Mononuclear cell (primary cell): ENCODE data around the gene CD300LD. TPM values are rescaled to one million over a fixed set of nuclear protein-coding genes. Genes with fewer than 3 reads are reported as not detected.
"Not testable (repeated sequence)": the region's sequence is repeated elsewhere in the genome, so short reads cannot be mapped to it uniquely, and the experiment has no call there.

Experiments
- H3K27me3 ChIP-seq: 2 replicates; pipeline ENCODE4 v1.6.0; 2011; ENCODE audit warnings: low read length, control low read depth; ENCODE audit not compliant: insufficient read depth
- H3K4me1 ChIP-seq: 2 replicates; pipeline ENCODE4 v1.5.1; 2011; ENCODE audit warnings: mild to moderate bottlenecking, low read length, control low read depth; ENCODE audit not compliant: insufficient read depth
- H3K4me3 ChIP-seq: 2 replicates; pipeline ENCODE4 v1.5.1; 2011; ENCODE audit warnings: mild to moderate bottlenecking, low read length, moderate library complexity
- H3K9me3 ChIP-seq: 2 replicates; pipeline ENCODE4 v1.5.1; 2011; ENCODE audit warnings: low read depth, mild to moderate bottlenecking, control low read depth, low read length
- total RNA-seq: library from RNA; depleted of rRNA; stranded (reverse); fragments of >200 nt; gene quantifications from one replicate; pipeline ENCODE4 v1.2.3, GENCODE V29; 2012

CD300LD gene
- total RNA-seq, 1 donor = 0.73 TPM

DNA sequence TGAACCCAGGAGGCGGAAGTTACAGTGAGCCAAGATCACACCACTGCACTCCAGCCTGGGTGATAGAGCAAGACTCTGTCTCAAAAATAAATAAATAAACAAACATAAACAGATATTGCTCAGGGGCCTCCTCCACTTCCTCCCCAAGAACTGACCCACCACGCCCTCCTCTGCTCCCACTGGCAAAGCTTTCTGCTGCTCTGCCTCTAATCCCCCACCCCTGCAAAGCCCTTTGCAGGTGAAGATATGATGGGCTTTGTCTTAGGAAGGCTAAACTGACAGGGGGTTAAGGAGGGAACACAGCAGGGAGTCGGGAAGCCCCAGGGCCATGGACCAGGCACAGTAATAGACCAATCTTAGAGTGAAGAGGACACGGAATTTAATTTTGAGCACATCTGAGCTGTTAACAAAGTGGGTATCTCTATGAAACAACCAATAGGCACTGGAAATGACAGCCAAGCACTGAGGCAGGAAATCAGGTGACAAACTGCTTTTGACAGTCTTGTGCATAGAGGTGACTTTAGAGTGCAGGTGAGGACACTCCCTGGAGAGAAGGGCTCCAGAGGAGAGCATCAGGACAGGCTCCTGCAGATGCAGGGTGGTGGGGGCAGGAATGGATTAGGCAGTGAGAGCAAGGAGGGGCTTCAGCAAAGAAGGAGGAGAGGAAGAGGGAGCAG is 6.4 kb upstream of the CD300LD start:
- no peak overlapping the region for H3K4me3 ChIP-seq
- H3K4me1 ChIP-seq = peaks cover 86% of the 10 kb centered on the region
- no peaks in the 10 kb centered on the region for H3K27me3 ChIP-seq
- H3K9me3 ChIP-seq = no peaks in the 10 kb centered on the region

DNA sequence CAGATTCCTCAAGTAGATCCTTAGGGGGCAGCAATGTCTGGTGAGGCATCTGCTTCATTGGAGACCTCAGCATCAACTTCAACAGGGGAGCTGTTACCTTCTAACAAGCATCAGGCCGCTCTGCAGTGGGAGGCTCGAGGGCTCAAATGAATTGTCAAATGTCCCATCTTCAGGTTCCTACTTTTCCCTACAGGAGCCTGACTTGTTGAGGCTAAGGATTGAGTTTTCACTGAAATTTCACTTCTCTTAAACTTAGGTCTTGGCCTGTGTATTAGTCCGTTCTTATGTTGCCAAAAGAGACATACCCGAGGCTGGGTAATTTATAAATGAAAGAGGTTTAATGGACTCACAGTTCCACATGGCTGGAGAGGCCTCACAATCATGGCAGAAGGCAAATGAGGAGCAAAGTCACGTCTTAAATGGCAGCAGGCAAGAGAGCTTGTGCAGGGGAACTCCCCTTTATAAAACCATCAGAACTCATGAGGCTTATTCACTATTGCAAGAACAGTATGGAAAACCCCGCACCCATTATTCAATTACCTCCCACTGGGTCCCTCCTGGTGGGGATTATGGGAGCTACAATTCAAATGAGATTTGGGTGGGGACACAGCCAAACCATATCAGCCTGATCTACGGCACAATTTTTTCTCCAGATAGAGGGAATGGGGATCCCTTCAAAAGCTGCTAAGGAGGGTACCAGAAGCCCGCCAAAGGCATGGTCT is 5.1 kb upstream of the CD300LD start:
- H3K27me3 ChIP-seq = no peaks in the 10 kb centered on the region
- no peaks in the 10 kb centered on the region for H3K9me3 ChIP-seq
- no peak overlapping the region for H3K4me3 ChIP-seq
- H3K4me1 ChIP-seq = peaks cover 80% of the 10 kb centered on the region

DNA sequence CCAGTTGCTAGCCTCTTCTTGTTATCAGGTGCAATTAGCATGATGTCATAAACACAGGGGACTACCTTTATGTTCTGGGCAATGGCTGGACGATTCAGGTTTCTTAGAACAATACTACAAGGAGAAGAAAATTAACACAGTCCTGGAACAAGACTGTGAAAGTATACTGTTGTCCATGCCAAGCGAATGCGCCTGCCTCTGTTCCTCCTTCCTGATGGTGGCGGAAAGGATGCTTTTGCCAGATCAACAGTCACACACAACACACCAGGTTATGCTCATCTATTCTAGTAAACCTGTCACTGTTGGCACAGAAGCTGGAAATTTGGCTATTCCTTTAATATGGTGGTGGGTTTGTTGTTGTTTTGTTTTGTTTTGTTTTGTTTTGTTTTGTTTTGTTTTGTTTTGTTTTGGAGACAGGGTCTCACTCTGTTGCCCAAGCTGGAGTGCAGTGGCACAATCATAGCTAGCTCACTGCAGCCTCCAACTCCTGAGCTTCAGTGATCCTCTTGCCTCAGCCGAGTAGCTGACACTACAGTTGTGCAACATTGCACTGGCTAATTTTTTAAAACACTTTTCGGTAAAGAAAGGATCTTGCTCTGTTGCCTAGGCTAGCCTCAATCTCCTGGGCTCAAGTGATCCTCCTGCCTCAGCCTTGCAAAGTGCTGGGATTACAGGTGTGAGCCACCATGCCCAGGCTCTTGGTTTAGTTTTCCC is 3.1 kb upstream of the CD300LD start:
- Histone ChIP-seq H3K27me3 (no peaks in the 10 kb centered on the region), H3K9me3 (no peaks in the 10 kb centered on the region), H3K4me3 (no peak overlapping the region), H3K4me1 (peaks cover 67% of the 10 kb centered on the region)

DNA sequence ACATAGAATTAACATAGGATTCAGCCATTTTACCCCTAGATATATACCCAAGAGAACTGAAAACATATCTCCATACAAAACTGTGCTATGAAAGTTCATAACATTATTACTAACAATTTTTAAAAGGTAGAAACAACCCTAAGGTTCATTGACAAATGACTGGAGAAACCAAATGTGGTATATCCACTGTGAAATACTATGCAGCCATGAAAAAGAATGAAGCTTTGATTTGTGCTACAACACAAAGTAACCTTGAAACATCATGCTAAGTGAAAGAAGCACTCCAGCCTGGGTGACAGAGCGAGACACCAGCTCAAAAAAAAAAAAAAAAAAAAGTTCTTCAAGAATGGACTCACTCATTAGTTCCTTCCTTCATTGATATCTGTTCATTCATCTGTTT is 580 bp downstream of the CD300LD start:
- H3K4me1 ChIP-seq = peaks cover 31% of the 10 kb centered on the region
- no peaks in the 10 kb centered on the region for H3K9me3 ChIP-seq
- no peaks in the 10 kb centered on the region for H3K27me3 ChIP-seq
- H3K4me3 ChIP-seq = no peak overlapping the region

DNA sequence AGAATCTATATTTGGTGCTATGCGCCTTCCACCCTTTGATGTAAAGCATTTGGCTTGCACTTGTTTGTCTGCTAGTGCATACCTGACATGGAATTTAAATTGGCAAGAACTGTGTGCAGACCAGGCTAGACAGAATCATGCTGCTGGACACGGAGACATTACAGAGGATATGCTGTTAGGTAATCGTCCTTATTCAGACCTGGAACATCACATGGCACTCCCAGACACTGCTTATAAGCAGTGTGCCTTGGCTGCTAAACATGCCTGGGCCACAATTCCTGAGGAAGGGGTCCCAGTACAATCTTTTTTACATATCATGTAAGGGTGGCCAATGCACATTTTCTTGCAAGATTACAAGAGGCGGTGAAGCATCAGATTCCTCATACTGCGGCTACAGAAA is 6.4 kb downstream of the CD300LD start:
- Histone ChIP-seq H3K4me1 (no peaks in the 10 kb centered on the region), H3K9me3 (no peaks in the 10 kb centered on the region)

DNA sequence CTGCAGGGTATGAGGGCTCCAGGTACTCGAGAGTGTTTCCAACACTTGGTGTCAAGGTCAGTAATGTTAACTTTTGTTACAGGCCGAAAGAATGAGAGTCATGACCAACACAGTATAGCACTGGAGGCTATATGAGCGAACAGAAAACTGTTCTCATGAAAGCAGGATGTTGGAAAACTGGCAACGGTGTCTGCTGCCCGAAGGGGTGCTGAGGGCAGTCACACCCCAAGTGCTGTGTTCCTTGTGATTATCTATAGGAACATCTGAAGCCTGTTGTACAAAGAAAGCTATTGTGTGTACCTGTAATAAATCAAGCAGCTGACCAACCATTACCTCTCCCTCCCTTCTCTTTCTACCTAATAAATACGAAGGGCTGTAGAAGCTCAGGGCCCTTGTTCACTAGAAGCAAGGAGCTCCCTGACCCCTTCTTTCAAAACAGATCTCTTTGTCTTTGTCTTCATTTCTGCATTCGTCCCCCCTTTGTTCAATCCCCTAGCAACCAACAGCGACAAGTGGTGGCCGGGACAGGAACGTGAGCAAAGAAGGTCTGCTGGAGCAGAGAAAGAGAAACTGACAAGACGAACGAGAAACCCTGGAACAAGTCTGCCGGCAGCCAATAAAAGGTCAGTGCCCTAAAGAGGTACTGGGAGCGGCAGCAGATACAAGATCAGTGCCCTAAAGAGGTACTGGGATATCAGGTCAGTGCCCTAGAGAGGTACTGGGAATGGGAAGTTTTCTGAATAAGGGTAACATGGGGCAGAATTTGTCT is 7.6 kb downstream of the CD300LD start:
- peaks cover 9% of the 10 kb centered on the region for H3K4me1 ChIP-seq
- H3K9me3 ChIP-seq = no peaks in the 10 kb centered on the region
- no peaks in the 10 kb centered on the region for H3K27me3 ChIP-seq
- no peak overlapping the region for H3K4me3 ChIP-seq

More for the DNA sequence above, 6.4 kb downstream of the CD300LD start:
- Histone ChIP-seq H3K27me3 (no peaks in the 10 kb centered on the region), H3K4me3 (no peak overlapping the region)

DNA sequence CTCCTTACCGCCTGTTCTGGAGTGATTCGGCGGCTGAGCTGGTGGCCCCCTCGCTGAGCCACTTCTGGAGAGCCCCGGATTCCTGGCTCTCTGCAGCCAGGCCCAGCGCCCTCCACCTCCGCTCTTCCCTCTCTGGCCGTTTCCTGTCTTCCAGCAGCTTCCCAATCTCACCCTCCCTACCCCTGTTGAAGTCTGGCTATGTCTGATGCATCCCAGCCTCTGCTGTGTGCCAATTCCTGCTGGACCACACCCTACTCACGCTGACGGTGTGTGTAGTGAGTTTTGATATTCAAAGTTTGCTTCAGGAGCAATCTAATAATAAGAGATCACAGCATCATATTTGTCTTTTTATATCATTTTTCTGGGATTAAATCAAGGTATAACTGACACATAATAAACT is 9.4 kb downstream of the CD300LD start:
- no peaks in the 10 kb centered on the region for H3K27me3 ChIP-seq
- H3K4me3 ChIP-seq = no peak overlapping the region
- no peaks in the 10 kb centered on the region for H3K9me3 ChIP-seq
- peaks cover 13% of the 10 kb centered on the region for H3K4me1 ChIP-seq

DNA sequence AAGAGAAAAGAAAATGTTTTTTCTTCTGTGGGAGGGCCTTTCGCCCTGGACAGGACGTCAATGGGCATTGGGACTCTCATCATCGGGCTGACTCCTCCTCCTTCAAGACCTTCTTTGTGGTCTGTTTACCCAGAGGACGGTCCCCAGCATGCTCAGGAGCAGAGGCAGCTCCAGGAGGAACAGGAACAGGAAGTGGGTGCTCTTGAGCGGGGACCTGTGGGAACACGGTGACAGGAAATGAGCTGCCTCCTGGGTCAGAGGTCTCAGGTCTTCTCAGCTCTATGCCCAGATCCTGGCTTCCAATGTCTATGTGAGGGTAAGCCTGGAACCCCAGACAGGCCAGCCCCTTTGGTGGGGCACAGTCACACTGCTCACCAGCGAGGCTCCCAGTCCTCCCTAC is 12.2 kb downstream of the CD300LD start:
- no peaks in the 10 kb centered on the region for H3K9me3 ChIP-seq
- peaks cover 13% of the 10 kb centered on the region for H3K4me1 ChIP-seq
- H3K27me3 ChIP-seq = no peaks in the 10 kb centered on the region
- H3K4me3 ChIP-seq = no peak overlapping the region

DNA sequence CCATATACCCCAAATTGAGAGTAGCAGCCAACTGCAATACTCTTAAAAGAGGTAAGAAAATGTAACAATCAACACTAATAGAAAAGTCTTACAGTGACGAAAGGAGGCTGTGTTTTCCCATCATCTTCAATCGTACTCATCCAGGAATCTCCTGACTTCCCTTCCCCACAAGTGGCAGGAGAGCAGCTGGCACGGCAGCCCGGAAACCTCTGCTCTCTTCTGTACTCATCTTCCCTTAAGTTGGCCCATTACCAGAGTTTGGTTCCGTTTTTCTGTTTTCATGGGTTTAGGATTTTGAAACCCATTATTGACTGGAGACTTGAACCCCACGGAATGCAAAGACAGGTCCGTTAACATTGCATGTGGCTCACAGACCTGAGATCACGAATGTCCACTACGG is 13.1 kb downstream of the CD300LD start:
- no peaks in the 10 kb centered on the region for H3K27me3 ChIP-seq
- peaks cover 13% of the 10 kb centered on the region for H3K4me1 ChIP-seq
- no peak overlapping the region for H3K4me3 ChIP-seq
- H3K9me3 ChIP-seq = no peaks in the 10 kb centered on the region

DNA sequence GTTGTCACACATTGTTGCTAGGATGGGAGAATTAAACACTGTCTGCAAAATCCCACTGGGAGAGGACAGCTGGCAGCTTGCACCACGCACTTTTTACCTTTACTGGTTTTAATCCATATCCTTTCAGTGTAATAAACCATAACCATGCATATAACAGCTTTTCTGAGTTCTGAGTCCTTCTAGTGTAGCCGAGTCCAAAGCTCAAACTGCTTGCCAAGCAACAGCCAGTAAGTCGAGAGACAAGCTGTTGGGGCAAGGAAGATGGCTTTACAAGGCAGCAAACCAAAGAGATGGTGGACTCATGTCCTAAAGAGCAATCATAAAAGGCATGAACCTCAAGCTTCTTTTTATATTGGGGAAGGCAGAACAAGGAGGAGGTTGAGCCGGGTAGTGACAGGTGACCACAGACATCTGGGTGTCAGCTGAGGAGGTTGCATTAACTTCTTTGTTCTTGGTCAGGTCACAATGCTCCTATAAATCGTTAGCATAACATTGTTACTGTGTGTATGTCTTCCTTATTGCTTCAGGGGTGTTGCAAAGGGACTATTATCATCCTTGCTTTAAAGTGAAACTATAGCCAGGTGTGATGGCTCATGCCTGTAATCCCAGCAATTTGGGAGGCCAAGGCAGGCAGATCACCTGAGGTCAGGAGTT is 17.5 kb downstream of the CD300LD start:
- no peaks in the 10 kb centered on the region for H3K27me3 ChIP-seq
- peaks cover 31% of the 10 kb centered on the region for H3K4me1 ChIP-seq
- no peaks in the 10 kb centered on the region for H3K9me3 ChIP-seq
- H3K4me3 ChIP-seq = no peak overlapping the region

DNA sequence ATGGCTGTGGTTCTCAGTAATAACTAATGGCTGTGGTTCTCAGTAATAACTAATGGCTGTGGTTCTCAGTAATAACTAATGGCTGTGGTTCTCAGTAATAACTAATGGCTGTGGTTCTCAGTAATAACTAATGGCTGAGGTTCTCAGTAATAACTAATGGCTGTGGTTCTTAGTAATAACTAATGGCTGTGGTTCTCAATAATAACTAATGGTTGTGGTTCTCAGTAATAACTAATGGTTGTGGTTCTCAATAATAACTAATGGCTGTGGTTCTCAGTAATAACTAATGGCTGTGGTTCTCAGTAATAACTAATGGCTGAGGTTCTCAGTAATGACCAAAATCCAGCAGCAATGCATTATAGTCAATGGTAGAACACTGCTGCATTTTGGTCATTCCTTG is 18.4 kb downstream of the CD300LD start:
- not testable (repeated sequence) for H3K4me3 ChIP-seq, H3K27me3 ChIP-seq, H3K9me3 ChIP-seq
- H3K4me1 ChIP-seq = peaks cover 35% of the 10 kb centered on the region

DNA sequence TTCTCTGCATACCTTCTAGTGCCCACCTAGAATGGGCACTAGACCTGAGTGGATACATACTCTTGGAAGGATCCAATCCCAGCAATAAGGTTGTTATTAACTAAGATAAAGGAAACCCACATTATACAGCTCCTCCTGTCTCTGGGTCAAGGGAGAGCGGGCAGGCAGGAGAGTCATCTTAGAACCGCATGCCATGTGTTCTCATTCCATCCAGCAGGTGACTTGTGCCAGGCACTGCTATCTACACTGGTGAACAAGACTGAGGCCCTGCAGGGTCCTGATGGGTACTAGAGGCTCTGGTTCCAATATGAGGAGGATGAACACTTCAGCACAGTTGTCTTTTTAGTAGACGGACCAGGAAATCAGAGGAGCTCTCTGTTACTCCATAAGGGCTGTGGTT is 18.9 kb downstream of the CD300LD start:
- Histone ChIP-seq H3K4me1 (peaks cover 40% of the 10 kb centered on the region), H3K9me3 (no peaks in the 10 kb centered on the region), H3K4me3 (no peak overlapping the region), H3K27me3 (no peaks in the 10 kb centered on the region)

DNA sequence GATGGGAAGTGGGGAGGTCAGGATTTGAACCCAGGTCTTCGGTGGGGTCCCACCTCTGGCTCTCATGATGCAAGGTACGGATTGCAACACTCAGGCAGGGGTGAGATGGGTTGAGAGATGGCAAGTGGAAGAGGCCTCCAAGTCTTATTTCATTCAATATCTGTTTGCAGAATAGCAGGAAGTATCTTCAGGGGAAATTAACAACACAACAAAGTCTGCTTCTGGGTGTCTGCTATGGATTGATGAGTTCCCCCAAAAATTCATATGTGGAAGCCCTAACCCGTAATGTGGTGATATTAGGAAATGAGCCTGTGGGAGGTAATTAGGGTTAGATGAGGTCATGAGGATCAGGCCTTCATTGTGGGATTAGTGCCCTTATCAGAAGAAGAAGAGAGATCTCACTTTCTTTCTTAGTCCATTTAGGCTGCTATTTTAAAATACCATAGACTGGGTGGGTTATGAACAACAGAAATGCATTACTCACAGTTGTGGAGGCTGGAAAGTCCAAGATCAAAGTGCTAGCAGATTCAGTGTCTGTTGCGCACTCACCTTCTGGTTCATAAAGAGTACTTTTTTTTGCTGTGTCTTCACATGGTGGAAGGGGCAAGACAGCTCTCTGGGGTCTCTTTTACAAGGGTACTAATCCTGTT is 20.3 kb downstream of the CD300LD start:
- Histone ChIP-seq H3K9me3 (no peaks in the 10 kb centered on the region), H3K4me3 (no peak overlapping the region), H3K4me1 (peaks cover 54% of the 10 kb centered on the region), H3K27me3 (no peaks in the 10 kb centered on the region)
